ENCODE results near the gene KRT39. TPM values are rescaled to one million over a fixed set of nuclear protein-coding genes. Genes with fewer than 3 reads are reported as not detected.

The KRT39 gene
- total RNA-seq, 1 experiment from 2014 or later = not detected

- no peak overlapping the region for H3K27ac ChIP-seq (ENCODE audit: low read length)
- in situ Hi-C loops (cut with HindIII; ENCODE audit: low pct_unique_long_range_greater_than_20kb, low sequenced_read_pairs) = no loop called here
- H3K4me1 ChIP-seq (ENCODE audit: control insufficient read depth, insufficient read depth, low read length) = no peaks in the 10 kb centered on the region
Measured at GRCh38 chr17:40951011-40951622, 15.6 kb downstream of the KRT39 start.

GRCh38 chr17:40950176-40950575, 16.6 kb downstream of the KRT39 start:
- Histone ChIP-seq H3K36me3 (ENCODE audit: control insufficient read depth, insufficient read depth, low read length) (no peaks in the 10 kb centered on the region), H3K27ac (ENCODE audit: low read length) (no peak overlapping the region), H3K9me3 (ENCODE audit: control insufficient read depth, insufficient read depth, low read depth, low read length) (no peaks in the 10 kb centered on the region), H3K27me3 (ENCODE audit: control insufficient read depth, insufficient read depth, low read length) (peaks cover 15% of the 10 kb centered on the region), H3K4me3 (ENCODE audit: low read depth in 2 of 2, low read length in 2 of 2) (no peak overlapping the region), H3K4me1 (ENCODE audit: control insufficient read depth, insufficient read depth, low read length) (no peaks in the 10 kb centered on the region)
- in situ Hi-C loops (cut with HindIII; ENCODE audit: low pct_unique_long_range_greater_than_20kb, low sequenced_read_pairs) = no loop called here
- ATAC-seq = no peak
- no peak for DNase-seq (ENCODE audit: low read depth, low spot score)
- ChIA-PET POLR2A (interaction anchor here (0.6 kb wide), 1 partner anchor 576 kb away, joined by 3 read pairs; no protein-coding TSS in a partner anchor), CTCF (no interaction called here)
- TF ChIP-seq TCF7L2 (IDR thresholded peaks at IDR 0.05; ENCODE audit: low read depth, low read length) = no peak
- no peak for TF ChIP-seq POLR2AphosphoS5 (IDR thresholded peaks at IDR 0.05; ENCODE audit: low read depth, low read length)
- TF ChIP-seq CTCF (IDR thresholded peaks at IDR 0.05) = no peak
- no peak for TF ChIP-seq SIN3A (IDR thresholded peaks at IDR 0.05; ENCODE audit: borderline replicate concordance, insufficient read depth, low read depth, low read length)
- TF ChIP-seq REST (IDR thresholded peaks at IDR 0.05; ENCODE audit: insufficient read depth in 1 of 2, low read depth in 2 of 2, low read length in 1 of 2) = no peak
- intact Hi-C loops (cut with micrococcal nuclease; ENCODE audit: unreplicated experiment) = no loop called here
- BruUV-seq (replicated peaks) = no TSS peak

More at GRCh38 chr17:40951011-40951622, 15.6 kb downstream of the KRT39 start:
- BruUV-seq (replicated peaks) = no TSS peak
- Histone ChIP-seq H3K27me3 (ENCODE audit: control insufficient read depth, insufficient read depth, low read length) (peaks cover 15% of the 10 kb centered on the region), H3K4me3 (ENCODE audit: low read depth in 2 of 2, low read length in 2 of 2) (no peak overlapping the region), H3K9me3 (ENCODE audit: control insufficient read depth, insufficient read depth, low read depth, low read length) (no peaks in the 10 kb centered on the region), H3K36me3 (ENCODE audit: control insufficient read depth, insufficient read depth, low read length) (no peaks in the 10 kb centered on the region)
- ChIA-PET CTCF (no interaction called here), POLR2A (no interaction called here)
- no peak for TF ChIP-seq TCF7L2 (IDR thresholded peaks at IDR 0.05; ENCODE audit: low read depth, low read length)
- no peak for TF ChIP-seq REST (IDR thresholded peaks at IDR 0.05; ENCODE audit: insufficient read depth in 1 of 2, low read depth in 2 of 2, low read length in 1 of 2)
- TF ChIP-seq SIN3A (IDR thresholded peaks at IDR 0.05; ENCODE audit: borderline replicate concordance, insufficient read depth, low read depth, low read length) = no peak
- TF ChIP-seq CTCF (IDR thresholded peaks at IDR 0.05) = no peak
- TF ChIP-seq POLR2AphosphoS5 (IDR thresholded peaks at IDR 0.05; ENCODE audit: low read depth, low read length) = no peak
- DNase-seq (ENCODE audit: low read depth, low spot score) (no peak), ATAC-seq (no peak)
- intact Hi-C loops (cut with micrococcal nuclease; ENCODE audit: unreplicated experiment) = no loop called here
